Renal cortical epithelial cell (primary cell): Measurements from ENCODE around the gene ALOX15B. TPM values are rescaled to one million over a fixed set of nuclear protein-coding genes. Genes with fewer than 3 reads are reported as not detected.
"Not testable (repeated sequence)": the region's sequence is repeated elsewhere in the genome, so short reads cannot be mapped to it uniquely, and the experiment has no call there.

Experiments used
- DNase-seq: peaks from one replicate; pipeline ENCODE4 v3.0.0-alpha.2; 2011; ENCODE audit warnings: low read depth
- total RNA-seq: library from RNA; depleted of rRNA; stranded (reverse); fragments of >200 nt; gene quantifications from 2 replicates; pipeline ENCODE4 v1.2.3, GENCODE V29; 2014

Gene ALOX15B
- total RNA-seq, 1 donor from 2014 or later, result 0.20 TPM

- peak; percentile 25 for DNase-seq
Measured at GRCh38 chr17:8062435-8062806, 23.6 kb downstream of the ALOX15B start.

- DNase-seq, result no peak
Measured at GRCh38 chr17:8062807-8063483, 24.1 kb downstream of the ALOX15B start.

GRCh38 chr17:8063761-8064534 lies 25.1 kb downstream of the ALOX15B start:
- DNase-seq, result no peak

- no peak for DNase-seq
Measured at GRCh38 chr17:8064561-8065019, 25.7 kb downstream of the ALOX15B start.

- no peak for DNase-seq
Measured at GRCh38 chr17:8066841-8067775, 28.2 kb downstream of the ALOX15B start.

- no peak for DNase-seq
Measured at GRCh38 chr17:8067806-8068205, 28.9 kb downstream of the ALOX15B start.

- DNase-seq, result no peak
Measured at GRCh38 chr17:8068736-8069586, 30.1 kb downstream of the ALOX15B start.

- DNase-seq, result no peak
Measured at GRCh38 chr17:8069587-8069860, 30.7 kb downstream of the ALOX15B start.

- DNase-seq, result no peak
Measured at GRCh38 chr17:8071496-8071895, 32.6 kb downstream of the ALOX15B start.

GRCh38 chr17:8072341-8072728 lies 33.5 kb downstream of the ALOX15B start:
- no peak for DNase-seq

- no peak for DNase-seq
Measured at GRCh38 chr17:8072729-8073461, 34.0 kb downstream of the ALOX15B start.

GRCh38 chr17:8073627-8074484 lies 35.0 kb downstream of the ALOX15B start:
- DNase-seq, result peak; percentile 48

- DNase-seq, result no peak
Measured at GRCh38 chr17:8074554-8074953, 35.7 kb downstream of the ALOX15B start.

GRCh38 chr17:8075081-8075480 lies 36.2 kb downstream of the ALOX15B start:
- DNase-seq, result no peak

GRCh38 chr17:8075574-8076342 lies 36.9 kb downstream of the ALOX15B start:
- no peak for DNase-seq

GRCh38 chr17:8076502-8077266 lies 37.8 kb downstream of the ALOX15B start:
- no peak for DNase-seq

- DNase-seq, result not testable (repeated sequence)
Measured at GRCh38 chr17:8077939-8078338, 39.1 kb downstream of the ALOX15B start.
